Upper lobe of left lung (tissue), 4 donors: ENCODE results near the gene TRIM8.

ENCODE experiments used
- POLR2A ChIP-seq, 4 donors: fragments of 450-650 bp; IDR thresholded peaks; one replicate each; pipeline ENCODE4 v1.5.1; 2016 to 2017; ENCODE audit warnings: antibody characterized with exemption in 4 of 4, mild to moderate bottlenecking in 2 of 4
- TF ChIP-seq, protein P1 (sequence below), 6 experiments: fragments of 450-650 bp in 4 of 6; fragments of 200-600 bp in 2 of 6; sonication (generic) in 2 of 6; IDR thresholded peaks; one replicate each; pipeline ENCODE4 v1.5.1; 2016 to 2019; ENCODE audit warnings: antibody characterized with exemption in 6 of 6

DNA sequence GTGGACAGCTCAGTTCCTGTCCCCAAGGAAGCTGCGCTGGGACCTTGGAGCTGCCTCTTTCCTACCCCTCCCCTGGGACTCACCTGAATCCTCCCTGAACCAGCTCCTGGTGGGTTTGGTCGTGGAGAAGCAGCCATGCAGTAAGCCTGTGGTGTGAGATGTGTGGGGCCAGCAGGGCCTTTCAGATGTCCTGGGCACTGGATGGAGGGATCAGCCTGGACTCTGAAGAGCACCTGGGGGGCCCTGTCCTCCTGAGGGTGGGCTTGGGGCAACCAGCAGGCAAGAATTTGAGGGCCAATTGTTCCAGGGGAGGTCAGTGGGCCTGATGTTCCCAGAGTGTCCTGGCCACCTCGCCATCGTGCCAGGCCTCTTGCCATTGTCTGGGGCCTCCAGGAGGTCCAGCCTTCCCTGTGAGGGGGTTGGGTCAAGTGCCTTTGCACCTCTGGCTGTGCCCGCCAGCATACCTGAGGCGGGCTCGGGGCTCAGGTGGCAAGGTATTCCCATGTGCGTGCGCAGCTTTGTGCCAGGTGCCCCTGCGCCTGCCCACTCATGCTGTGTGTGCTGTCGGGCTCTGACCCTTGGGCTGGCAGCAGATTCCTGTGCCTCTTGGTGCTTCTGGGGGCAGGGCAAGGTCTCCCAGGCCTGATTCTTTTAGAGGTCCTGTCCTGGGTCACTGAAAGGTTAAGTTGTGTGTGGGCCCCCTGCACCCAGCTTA is 7.3 kb downstream of the TRIM8 start:
- TF ChIP-seq, protein P1, sequence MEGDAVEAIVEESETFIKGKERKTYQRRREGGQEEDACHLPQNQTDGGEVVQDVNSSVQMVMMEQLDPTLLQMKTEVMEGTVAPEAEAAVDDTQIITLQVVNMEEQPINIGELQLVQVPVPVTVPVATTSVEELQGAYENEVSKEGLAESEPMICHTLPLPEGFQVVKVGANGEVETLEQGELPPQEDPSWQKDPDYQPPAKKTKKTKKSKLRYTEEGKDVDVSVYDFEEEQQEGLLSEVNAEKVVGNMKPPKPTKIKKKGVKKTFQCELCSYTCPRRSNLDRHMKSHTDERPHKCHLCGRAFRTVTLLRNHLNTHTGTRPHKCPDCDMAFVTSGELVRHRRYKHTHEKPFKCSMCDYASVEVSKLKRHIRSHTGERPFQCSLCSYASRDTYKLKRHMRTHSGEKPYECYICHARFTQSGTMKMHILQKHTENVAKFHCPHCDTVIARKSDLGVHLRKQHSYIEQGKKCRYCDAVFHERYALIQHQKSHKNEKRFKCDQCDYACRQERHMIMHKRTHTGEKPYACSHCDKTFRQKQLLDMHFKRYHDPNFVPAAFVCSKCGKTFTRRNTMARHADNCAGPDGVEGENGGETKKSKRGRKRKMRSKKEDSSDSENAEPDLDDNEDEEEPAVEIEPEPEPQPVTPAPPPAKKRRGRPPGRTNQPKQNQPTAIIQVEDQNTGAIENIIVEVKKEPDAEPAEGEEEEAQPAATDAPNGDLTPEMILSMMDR (IDR thresholded peaks at IDR 0.05), result no peak
- TF ChIP-seq POLR2A (IDR thresholded peaks at IDR 0.05), result no peak
